Left lung (tissue), 10 donors: ENCODE data around the gene OR11L1. TPM values are rescaled to one million over a fixed set of nuclear protein-coding genes. Genes with fewer than 3 reads are reported as not detected.

ENCODE experiments used
- ATAC-seq: fragments of 200-7000 bp; cut with Tn5 transposase; one replicate; pipeline ENCODE4 v1.9.1; 2020; ENCODE audit warnings: moderate library complexity
- DNase-seq, 4 donors: peaks; one replicate each; pipeline ENCODE4 v3.0.0-alpha.2; 2013 to 2020
- H3K27ac ChIP-seq, 2 donors: fragments of 200-600 bp; sonication (generic) in 1 of 2; one replicate each; pipeline versions ENCODE4 v1.5.0 to v1.8.0; 2020 to 2021
- H3K27me3 ChIP-seq, 2 donors: fragments of 200-600 bp; sonication (generic) in 1 of 2; one replicate each; pipeline versions ENCODE4 v1.5.0 to v1.8.0; 2020 to 2021
- H3K36me3 ChIP-seq, 2 donors: fragments of 200-600 bp; sonication (generic) in 1 of 2; one replicate each; pipeline versions ENCODE4 v1.5.0 to v1.8.0; 2020 to 2021
- H3K4me1 ChIP-seq, 2 donors: fragments of 200-600 bp; one replicate each; pipeline ENCODE4 v1.8.0; 2021
- H3K4me3 ChIP-seq, 2 donors: fragments of 200-600 bp; sonication (generic) in 1 of 2; one replicate each; pipeline versions ENCODE4 v1.5.0 to v1.8.0; 2020 to 2021; ENCODE audit warnings: mild to moderate bottlenecking in 1 of 2
- H3K9me3 ChIP-seq, 2 donors: fragments of 200-600 bp; sonication (generic) in 1 of 2; one replicate each; pipeline versions ENCODE4 v1.5.0 to v1.8.0; 2020 to 2021
- CTCF ChIP-seq, 2 donors: fragments of 200-600 bp; sonication (generic) in 1 of 2; IDR thresholded peaks; one replicate each; pipeline versions ENCODE4 v1.5.0 to v1.8.0; 2021; ENCODE audit warnings: antibody characterized with exemption in 2 of 2
- intact Hi-C, 2 donors: fragments of 100-400 bp; cut with DNase I; formaldehyde crosslinking; loops; one replicate each; pipeline versions ENCODE4 v1.11.2 to v1.14.2; 2022
- polyA plus RNA-seq, 6 donors: library from polyadenylated mRNA; unstranded; fragments of 120-200 nt; gene quantifications; one replicate each; pipeline ENCODE4 v1.2.1, GENCODE V29; 2013; ENCODE audit not compliant: insufficient read length in 6 of 6
- total RNA-seq, 2 donors: library from RNA; stranded (reverse); fragmentation: NEBNext Ultra II Directional; extraction: Animal tissue kit (Norgen Biotek cat#: 25700); gene quantifications; one replicate each; pipeline ENCODE4 v1.2.1, GENCODE V29; 2021
- donor health status: DM: no; HTN: yes; CAD: no.
- donor health status: DM: no; HTN: no; CAD: no.

The OR11L1 gene
- total and polyA plus RNA-seq, 8 donors: not detected

GRCh38 chr1:247824023-247824422 lies 17.7 kb downstream of the OR11L1 start, which contains the start of gene OR14A16:
Gene OR14A16 (minus strand): TSS chr1:247824119. CDS start chr1:247815729, 8,390 bp downstream.
- TF ChIP-seq CTCF (IDR thresholded peaks at IDR 0.05): no peak
- no peaks in the 10 kb centered on the region for H3K4me1 ChIP-seq
- no peaks in the 10 kb centered on the region for H3K36me3 ChIP-seq
- DNase-seq (no peak), ATAC-seq (no peak)
- no peaks in the 10 kb centered on the region for H3K27me3 ChIP-seq
- no peak within 1 kb of the TSS for H3K4me3 ChIP-seq
- no peak within 1 kb of the TSS for H3K27ac ChIP-seq
- no peaks in the 10 kb centered on the region for H3K9me3 ChIP-seq
- intact Hi-C loops: no loop called here

GRCh38 chr1:247822060-247822459 lies 19.6 kb downstream of the OR11L1 start:
- Histone ChIP-seq H3K27me3 (no peaks in the 10 kb centered on the region), H3K27ac (no peak overlapping the region), H3K9me3 (no peaks in the 10 kb centered on the region), H3K4me3 (no peak overlapping the region), H3K4me1 (no peaks in the 10 kb centered on the region), H3K36me3 (no peaks in the 10 kb centered on the region)
- intact Hi-C loops: no loop called here
- TF ChIP-seq CTCF (IDR thresholded peaks at IDR 0.05): no peak
- DNase-seq (no peak), ATAC-seq (no peak)

GRCh38 chr1:247812637-247813036 lies 29.1 kb downstream of the OR11L1 start:
- H3K4me3 ChIP-seq: no peak overlapping the region
- no peaks in the 10 kb centered on the region for H3K27me3 ChIP-seq
- no peak overlapping the region for H3K27ac ChIP-seq
- H3K36me3 ChIP-seq: no peaks in the 10 kb centered on the region
- no peak for TF ChIP-seq CTCF (IDR thresholded peaks at IDR 0.05)
- intact Hi-C loops: no loop called here
- DNase-seq (no peak), ATAC-seq (no peak)
- H3K4me1 ChIP-seq: no peaks in the 10 kb centered on the region
- H3K9me3 ChIP-seq: peaks cover 0 to 4% of the 10 kb centered on the region in 2 donors

GRCh38 chr1:247797518-247797917 lies 44.2 kb downstream of the OR11L1 start:
- no peak for TF ChIP-seq CTCF (IDR thresholded peaks at IDR 0.05)
- intact Hi-C loops: no loop called here
- no peaks in the 10 kb centered on the region for H3K4me1 ChIP-seq
- no peaks in the 10 kb centered on the region for H3K36me3 ChIP-seq
- no peaks in the 10 kb centered on the region for H3K27me3 ChIP-seq
- H3K27ac ChIP-seq: no peak overlapping the region
- ATAC-seq: no peak
- no peak overlapping the region for H3K4me3 ChIP-seq
- DNase-seq: no peak
- peaks cover 0 to 5% of the 10 kb centered on the region in 2 donors for H3K9me3 ChIP-seq

Other genes starting within 250 kb of the OR11L1 start
- not detected for gene OR2G3, start 236.3 kb downstream of the OR11L1 start, total RNA-seq
- gene OR2G3, start 236.3 kb downstream of the OR11L1 start, polyA plus RNA-seq: not detected
- not detected for gene OR13G1, start 162.2 kb downstream of the OR11L1 start, total RNA-seq
- gene OR13G1, start 162.2 kb downstream of the OR11L1 start, polyA plus RNA-seq: not detected
- gene OR6F1, start 125.2 kb downstream of the OR11L1 start, total RNA-seq: not detected
- not detected for gene OR6F1, start 125.2 kb downstream of the OR11L1 start, polyA plus RNA-seq
- not detected for gene OR14K1, start 103.3 kb downstream of the OR11L1 start, total RNA-seq
- not detected for gene OR14K1, start 103.3 kb downstream of the OR11L1 start, polyA plus RNA-seq
- not detected for gene OR14A2, start 93.8 kb downstream of the OR11L1 start, total RNA-seq
- gene OR14A2, start 93.8 kb downstream of the OR11L1 start, polyA plus RNA-seq: not detected
- gene OR1C1, start 81.3 kb downstream of the OR11L1 start, total RNA-seq: not detected
- gene OR1C1, start 81.3 kb downstream of the OR11L1 start, polyA plus RNA-seq: under 1 TPM in 2 of 6 donors, not detected in 4; 0.04 to 0.15 TPM
- gene OR14A16, start 17.8 kb downstream of the OR11L1 start, total RNA-seq: not detected
- not detected for gene OR14A16, start 17.8 kb downstream of the OR11L1 start, polyA plus RNA-seq
- gene TRIM58, start 15.3 kb upstream of the OR11L1 start, total RNA-seq: 1 to 10 TPM; 3.8 to 4.8 TPM
- 1 to 10 TPM; 1.6 to 4.2 (median 3.5) TPM for gene TRIM58, start 15.3 kb upstream of the OR11L1 start, polyA plus RNA-seq
- 1 to 10 TPM in 1 of 2 donors, not detected in 1; 2.1 TPM for gene OR2W3, start 53.7 kb upstream of the OR11L1 start, total RNA-seq
- gene OR2W3, start 53.7 kb upstream of the OR11L1 start, polyA plus RNA-seq: under 1 TPM; 0.24 to 0.98 (median 0.44) TPM
- not detected for gene OR2T8, start 78.4 kb upstream of the OR11L1 start, total RNA-seq
- gene OR2T8, start 78.4 kb upstream of the OR11L1 start, polyA plus RNA-seq: not detected
- gene OR2AJ1, start 83.0 kb upstream of the OR11L1 start, total RNA-seq: not detected
- gene OR2AJ1, start 83.0 kb upstream of the OR11L1 start, polyA plus RNA-seq: not detected
- not detected for gene OR2L8, start 107.0 kb upstream of the OR11L1 start, total RNA-seq
- gene OR2L8, start 107.0 kb upstream of the OR11L1 start, polyA plus RNA-seq: not detected
- not detected for gene OR2AK2, start 123.3 kb upstream of the OR11L1 start, total RNA-seq
- gene OR2AK2, start 123.3 kb upstream of the OR11L1 start, polyA plus RNA-seq: not detected
- gene OR2L5, start 171.8 kb upstream of the OR11L1 start, total RNA-seq: not detected
- not detected for gene OR2L5, start 171.8 kb upstream of the OR11L1 start, polyA plus RNA-seq
- under 1 TPM in 1 of 2 donors, not detected in 1; 0.06 TPM for gene OR2L2, start 188.2 kb upstream of the OR11L1 start, total RNA-seq
- gene OR2L2, start 188.2 kb upstream of the OR11L1 start, polyA plus RNA-seq: under 1 TPM in 5 of 6 donors, not detected in 1; 0.04 to 0.09 (median 0.07) TPM
- gene OR2L3, start 204.9 kb upstream of the OR11L1 start, total RNA-seq: not detected
- gene OR2L3, start 204.9 kb upstream of the OR11L1 start, polyA plus RNA-seq: not detected